Stimulated activated naive B cell treated with anti-CD40 and anti-IgM and Interleukin-4, amounts not matched to agents 10 μg/mL and 1 μg/mL and 100 μg/mL, for 72 hours (primary cell): ENCODE measurements around the gene CLEC16A.
"Not testable (repeated sequence)": the region's sequence is repeated elsewhere in the genome, so short reads cannot be mapped to it uniquely, and the experiment has no call there.

Experiments
- ATAC-seq, 2 donors: fragments of 150-1000 bp; cut with Tn5 transposase; replicated peaks; 2 replicates each; pipeline ENCODE4 v1.10.0; 2021; ENCODE audit warnings: moderate library complexity in 1 of 2
- DNase-seq: peaks from one replicate; pipeline ENCODE4 v3.0.0; 2021
- H3K27ac Mint-ChIP-seq: one replicate; pipeline ENCODE4 v1.8.0; 2022; ENCODE audit warnings: mild to moderate bottlenecking, mixed read lengths
- H3K27me3 Mint-ChIP-seq, 2 donors: one replicate each; pipeline ENCODE4 v1.8.0; 2022; ENCODE audit warnings: mixed read lengths in 2 of 2
- H3K36me3 Mint-ChIP-seq, 2 donors: one replicate each; pipeline ENCODE4 v1.8.0; 2022; ENCODE audit warnings: mixed read lengths in 2 of 2, mild to moderate bottlenecking in 1 of 2
- H3K4me1 Mint-ChIP-seq, 2 donors: one replicate each; pipeline ENCODE4 v1.8.0; 2022; ENCODE audit warnings: mixed read lengths in 2 of 2, mild to moderate bottlenecking in 1 of 2
- H3K4me3 Mint-ChIP-seq, 2 donors: one replicate each; pipeline ENCODE4 v1.8.0; 2022; ENCODE audit warnings: mild to moderate bottlenecking in 2 of 2, mixed read lengths in 2 of 2, moderate library complexity in 1 of 2
- H3K9me3 Mint-ChIP-seq, 2 donors: one replicate each; pipeline ENCODE4 v1.8.0; 2022; ENCODE audit warnings: mixed read lengths in 2 of 2, mild to moderate bottlenecking in 1 of 2

CLEC16A gene

GRCh38 chr16:10920726-10921427 is 23.5 kb upstream of the CLEC16A start:
- H3K36me3 Mint-ChIP-seq = peaks cover 66 to 82% of the 10 kb centered on the region in 2 donors
- DNase-seq (no peak), ATAC-seq (no peak)
- H3K27me3 Mint-ChIP-seq = no peaks in the 10 kb centered on the region
- no peaks in the 10 kb centered on the region for H3K9me3 Mint-ChIP-seq
- H3K27ac Mint-ChIP-seq = peak overlapping the region; percentile 80
- H3K4me3 Mint-ChIP-seq = no peak overlapping the region
- H3K4me1 Mint-ChIP-seq = peaks cover 42 to 58% of the 10 kb centered on the region in 2 donors

GRCh38 chr16:10921536-10922327 is 22.6 kb upstream of the CLEC16A start:
- ATAC-seq (no peak), DNase-seq (no peak)
- no peaks in the 10 kb centered on the region for H3K27me3 Mint-ChIP-seq
- peak overlapping the region; percentile 80 for H3K27ac Mint-ChIP-seq
- H3K36me3 Mint-ChIP-seq = peaks cover 66 to 79% of the 10 kb centered on the region in 2 donors
- no peaks in the 10 kb centered on the region for H3K9me3 Mint-ChIP-seq
- peaks cover 38 to 49% of the 10 kb centered on the region in 2 donors for H3K4me1 Mint-ChIP-seq
- H3K4me3 Mint-ChIP-seq = peak overlapping the region in 1 of 2 donors; percentile 32

GRCh38 chr16:10922328-10923145 is 21.8 kb upstream of the CLEC16A start:
- H3K4me1 Mint-ChIP-seq = peaks cover 35 to 41% of the 10 kb centered on the region in 2 donors
- no peak for DNase-seq
- peak overlapping the region; percentile 59 for H3K27ac Mint-ChIP-seq
- no peak for ATAC-seq
- H3K36me3 Mint-ChIP-seq = peaks cover 67 to 76% of the 10 kb centered on the region in 2 donors
- no peaks in the 10 kb centered on the region for H3K9me3 Mint-ChIP-seq
- peak overlapping the region in 1 of 2 donors; percentile 32 for H3K4me3 Mint-ChIP-seq
- H3K27me3 Mint-ChIP-seq = no peaks in the 10 kb centered on the region

GRCh38 chr16:10923146-10923649 is 21.2 kb upstream of the CLEC16A start:
- Mint-ChIP-seq H3K27me3 (no peaks in the 10 kb centered on the region), H3K36me3 (peaks cover 67 to 75% of the 10 kb centered on the region in 2 donors), H3K4me1 (peaks cover 32 to 35% of the 10 kb centered on the region in 2 donors), H3K27ac (peak overlapping the region; percentile 91), H3K9me3 (no peaks in the 10 kb centered on the region), H3K4me3 (no peak overlapping the region)
- DNase-seq (no peak), ATAC-seq (no peak)

GRCh38 chr16:10923650-10924214 is 20.6 kb upstream of the CLEC16A start:
- peaks cover 62 to 74% of the 10 kb centered on the region in 2 donors for H3K36me3 Mint-ChIP-seq
- ATAC-seq (no peak), DNase-seq (no peak)
- H3K4me3 Mint-ChIP-seq = no peak overlapping the region
- H3K27me3 Mint-ChIP-seq = no peaks in the 10 kb centered on the region
- no peaks in the 10 kb centered on the region for H3K9me3 Mint-ChIP-seq
- H3K4me1 Mint-ChIP-seq = peaks cover 28 to 34% of the 10 kb centered on the region in 2 donors
- peak overlapping the region; percentile 91 for H3K27ac Mint-ChIP-seq

- Mint-ChIP-seq H3K27ac (peak overlapping the region; percentile 87), H3K36me3 (peaks cover 59 to 69% of the 10 kb centered on the region in 2 donors), H3K4me3 (peak overlapping the region in 1 of 2 donors; percentile 17), H3K4me1 (peaks cover 31 to 38% of the 10 kb centered on the region in 2 donors)
- H3K27me3 Mint-ChIP-seq, DNase-seq, ATAC-seq, H3K9me3 Mint-ChIP-seq: not testable (repeated sequence)
These were observed 19.1 kb upstream of the CLEC16A start for GRCh38 chr16:10925285-10925684.

GRCh38 chr16:10926094-10926493 is 18.3 kb upstream of the CLEC16A start:
- Mint-ChIP-seq H3K4me1 (peaks cover 33 to 45% of the 10 kb centered on the region in 2 donors), H3K36me3 (peaks cover 56 to 71% of the 10 kb centered on the region in 2 donors), H3K27ac (peak overlapping the region; percentile 87), H3K27me3 (no peaks in the 10 kb centered on the region), H3K9me3 (no peaks in the 10 kb centered on the region), H3K4me3 (no peak overlapping the region)
- ATAC-seq (no peak), DNase-seq (no peak)

GRCh38 chr16:10926867-10927266 is 17.5 kb upstream of the CLEC16A start:
- ATAC-seq (no peak), DNase-seq (no peak)
- Mint-ChIP-seq H3K36me3 (peaks cover 52 to 72% of the 10 kb centered on the region in 2 donors), H3K4me1 (peaks cover 37 to 49% of the 10 kb centered on the region in 2 donors), H3K27ac (peak overlapping the region; percentile 89), H3K4me3 (no peak overlapping the region), H3K27me3 (no peaks in the 10 kb centered on the region), H3K9me3 (no peaks in the 10 kb centered on the region)

- peaks cover 54 to 72% of the 10 kb centered on the region in 2 donors for H3K36me3 Mint-ChIP-seq
- no peak for DNase-seq
- peak overlapping the region; percentile 89 for H3K27ac Mint-ChIP-seq
- H3K9me3 Mint-ChIP-seq = no peaks in the 10 kb centered on the region
- H3K27me3 Mint-ChIP-seq = no peaks in the 10 kb centered on the region
- ATAC-seq = no peak
- H3K4me3 Mint-ChIP-seq = peak overlapping the region in 1 of 2 donors; percentile 8
- peaks cover 37 to 45% of the 10 kb centered on the region in 2 donors for H3K4me1 Mint-ChIP-seq
These were observed 16.8 kb upstream of the CLEC16A start for GRCh38 chr16:10927497-10928112.

- peaks cover 45 to 73% of the 10 kb centered on the region in 2 donors for H3K36me3 Mint-ChIP-seq
- peak overlapping the region; percentile 93 for H3K27ac Mint-ChIP-seq
- H3K4me1 Mint-ChIP-seq = peaks cover 36 to 49% of the 10 kb centered on the region in 2 donors
- H3K4me3 Mint-ChIP-seq = peak overlapping the region in 1 of 2 donors; percentile 60
- not testable (repeated sequence) for H3K27me3 Mint-ChIP-seq, H3K9me3 Mint-ChIP-seq, DNase-seq, ATAC-seq
These were observed 15.3 kb upstream of the CLEC16A start for GRCh38 chr16:10929097-10929496.

- Mint-ChIP-seq H3K36me3 (peaks cover 36 to 68% of the 10 kb centered on the region in 2 donors), H3K4me1 (peaks cover 38 to 57% of the 10 kb centered on the region in 2 donors), H3K9me3 (no peaks in the 10 kb centered on the region), H3K27ac (peak overlapping the region; percentile 93), H3K4me3 (peak overlapping the region; percentile 2 to 65), H3K27me3 (no peaks in the 10 kb centered on the region)
- ATAC-seq (peak; percentile 13), DNase-seq (no peak)
These were observed 14.3 kb upstream of the CLEC16A start for GRCh38 chr16:10929853-10930754.

- Mint-ChIP-seq H3K36me3 (peaks cover 33 to 64% of the 10 kb centered on the region in 2 donors), H3K27ac (peak overlapping the region; percentile 93)
- DNase-seq = no peak
These were observed 13.6 kb upstream of the CLEC16A start for GRCh38 chr16:10930755-10931093.

More at GRCh38 chr16:10930755-10931093, 13.6 kb upstream of the CLEC16A start:
- H3K4me3 Mint-ChIP-seq = peak overlapping the region; percentile 60 to 63
- H3K27me3 Mint-ChIP-seq = no peaks in the 10 kb centered on the region
- H3K4me1 Mint-ChIP-seq = peaks cover 40 to 60% of the 10 kb centered on the region in 2 donors
- ATAC-seq = peak; percentile 20 to 26
- no peaks in the 10 kb centered on the region for H3K9me3 Mint-ChIP-seq
